PC-3 (cell line): ENCODE results near the gene AKNA. TPM values are rescaled to one million over a fixed set of nuclear protein-coding genes. Genes with fewer than 3 reads are reported as not detected.

Experiments
- ATAC-seq: fragments of 200-7000 bp; cut with Tn5 transposase; 2 replicates; pipeline ENCODE4 v1.9.1; 2020; ENCODE audit warnings: mild to moderate bottlenecking, moderate library complexity
- BruUV-seq: library from RNA; stranded (reverse); fragments of 400-500 nt; replicated peaks from 2 replicates; lab custom pipeline; 2021; lab: Mats Ljungman, UMichigan
- CTCF ChIA-PET: fragments of 300-600 bp; sonication (Branson Sonifier 250); formaldehyde crosslinking; loops from one replicate; lab custom pipeline; 2022; ENCODE audit warnings: antibody characterized with exemption; lab: Charles Lee
- POLR2A ChIA-PET: fragments of 300-600 bp; sonication (Branson Sonifier 250); formaldehyde crosslinking; loops from one replicate; lab custom pipeline; 2022; ENCODE audit warnings: antibody characterized with exemption; ENCODE audit not compliant: unreplicated experiment; lab: Charles Lee
- DNase-seq: peaks from one replicate; pipeline ENCODE4 v3.0.0-alpha.2; 2015
- H2AFZ ChIP-seq: fragments of 300-600 bp; sonication (generic); 2 replicates; pipeline ENCODE4 v1.6.0; 2016; ENCODE audit warnings: antibody characterized with exemption, low read length
- H3F3A ChIP-seq: fragments of 300-600 bp; sonication (generic); one replicate; pipeline ENCODE4 v1.6.0; 2017; ENCODE audit warnings: antibody characterized with exemption, low read length, control low read depth, mild to moderate bottlenecking; ENCODE audit not compliant: unreplicated experiment
- H3K27ac ChIP-seq: fragments of 300-600 bp; sonication (generic); 2 replicates; pipeline ENCODE4 v1.5.1; 2016; ENCODE audit warnings: mild to moderate bottlenecking, low read length
- H3K27me3 ChIP-seq: fragments of 300-600 bp; sonication (generic); 2 replicates; pipeline ENCODE4 v1.6.1; 2016; ENCODE audit warnings: low read length, mixed read lengths
- H3K36me3 ChIP-seq: fragments of 300-600 bp; sonication (generic); 2 replicates; pipeline ENCODE4 v1.6.1; 2016; ENCODE audit warnings: low read depth, mixed run types, low read length, mixed read lengths
- H3K4me1 ChIP-seq: fragments of 300-600 bp; sonication (generic); 2 replicates; pipeline ENCODE4 v1.5.1; 2016; ENCODE audit warnings: low read length; ENCODE audit not compliant: insufficient read depth
- H3K4me2 ChIP-seq: fragments of 300-600 bp; sonication (generic); 2 replicates; pipeline ENCODE4 v1.6.0; 2016; ENCODE audit warnings: low read length
- H3K4me3 ChIP-seq: fragments of 300-600 bp; sonication (generic); 2 replicates; pipeline ENCODE4 v1.5.1; 2016; ENCODE audit warnings: mild to moderate bottlenecking, low read length, mixed read lengths
- H3K79me2 ChIP-seq: fragments of 300-600 bp; sonication (generic); 2 replicates; pipeline ENCODE4 v1.6.1; 2017; ENCODE audit warnings: low read length, mixed read lengths
- H3K9ac ChIP-seq: fragments of 300-600 bp; sonication (generic); 2 replicates; pipeline ENCODE4 v1.6.0; 2016; ENCODE audit warnings: mild to moderate bottlenecking, low read length
- H3K9me2 ChIP-seq: fragments of 300-600 bp; sonication (generic); replicated peaks from 2 replicates; pipeline ENCODE4 v1.6.1; 2016; ENCODE audit warnings: mixed run types, low read length, mixed read lengths
- H3K9me3 ChIP-seq: fragments of 300-600 bp; sonication (generic); 2 replicates; pipeline ENCODE4 v1.6.1; 2016; ENCODE audit warnings: low read length, mixed read lengths
- H4K20me1 ChIP-seq: fragments of 300-600 bp; sonication (generic); 2 replicates; pipeline ENCODE4 v1.6.1; 2016; ENCODE audit warnings: low read length, mixed read lengths
- CTCF ChIP-seq: fragments of 300-600 bp; sonication (generic); conservative IDR thresholded peaks from 2 replicates; pipeline ENCODE4 v1.5.1; 2017; ENCODE audit warnings: antibody characterized with exemption, low read depth, mild to moderate bottlenecking, low read length
- EZH2 ChIP-seq: fragments of 300-600 bp; sonication (generic); IDR thresholded peaks from one replicate; pipeline ENCODE4 v1.6.1; 2017; ENCODE audit warnings: antibody characterized with exemption, mild to moderate bottlenecking, low read length; ENCODE audit not compliant: unreplicated experiment
- EZH2phosphoT487 ChIP-seq: fragments of 300-600 bp; sonication (generic); IDR thresholded peaks from 2 replicates; pipeline ENCODE4 v1.6.1; 2018; ENCODE audit warnings: mild to moderate bottlenecking, antibody characterized with exemption, low read length, borderline replicate concordance
- intact Hi-C: fragments of 100-400 bp; cut with micrococcal nuclease; formaldehyde crosslinking; loops from 2 replicates; pipeline ENCODE4 v1.9.0; 2023
- total RNA-seq: library from RNA; depleted of rRNA; stranded (reverse); fragments of >200 nt; gene quantifications from 2 replicates; pipeline ENCODE4 v1.2.3, GENCODE V29; 2014

AKNA gene
- total RNA-seq, 1 experiment from 2014 or later: 9.1 TPM

GRCh38 chr9:114288193-114289091 is 99.3 kb downstream of the AKNA start:
- Histone ChIP-seq H3F3A (no peaks in the 10 kb centered on the region), H3K4me1 (peaks cover 9% of the 10 kb centered on the region), H3K9me3 (no peaks in the 10 kb centered on the region), H3K27me3 (no peaks in the 10 kb centered on the region), H3K36me3 (no peaks in the 10 kb centered on the region), H3K4me2 (no peak overlapping the region), H3K4me3 (no peak overlapping the region), H3K9ac (no peak overlapping the region), H3K9me2 (no peaks in the 10 kb centered on the region), H3K27ac (no peak overlapping the region), H3K79me2 (no peaks in the 10 kb centered on the region), H4K20me1 (no peaks in the 10 kb centered on the region), H2AFZ (no peak overlapping the region)
- no peak for ATAC-seq
- peak; percentile 23 for DNase-seq
- BruUV-seq: no TSS peak
- ChIA-PET POLR2A (no interaction called here), CTCF (no interaction called here)
- intact Hi-C loops: no loop called here
- TF ChIP-seq EZH2phosphoT487 (no peak), EZH2 (no peak), CTCF (no peak)

GRCh38 chr9:114287763-114288192 is 100.0 kb downstream of the AKNA start:
- no peaks in the 10 kb centered on the region for H3K9me2 ChIP-seq
- ChIA-PET POLR2A (no interaction called here), CTCF (no interaction called here)
- no peaks in the 10 kb centered on the region for H3K79me2 ChIP-seq
- no peaks in the 10 kb centered on the region for H3K27me3 ChIP-seq
- H3K9ac ChIP-seq: no peak overlapping the region
- peaks cover 9% of the 10 kb centered on the region for H3K4me1 ChIP-seq
- H4K20me1 ChIP-seq: no peaks in the 10 kb centered on the region
- no peak for TF ChIP-seq EZH2phosphoT487
- TF ChIP-seq EZH2: no peak
- TF ChIP-seq CTCF: no peak
- H3K36me3 ChIP-seq: no peaks in the 10 kb centered on the region
- H3K9me3 ChIP-seq: no peaks in the 10 kb centered on the region
- no TSS peak for BruUV-seq
- H2AFZ ChIP-seq: no peak overlapping the region
- H3K4me2 ChIP-seq: no peak overlapping the region
- ATAC-seq (no peak), DNase-seq (no peak)
- no peak overlapping the region for H3K4me3 ChIP-seq
- no peak overlapping the region for H3K27ac ChIP-seq
- intact Hi-C loops: no loop called here
- no peaks in the 10 kb centered on the region for H3F3A ChIP-seq
